Thyroid gland (tissue), 4 donors: Measurements from ENCODE around the gene SAMD11.

ENCODE experiments used
- POLR2A ChIP-seq, 2 donors: fragments of 450-650 bp; IDR thresholded peaks; one replicate each; pipeline ENCODE4 v1.6.1; 2017; ENCODE audit warnings: antibody characterized with exemption in 2 of 2, mild to moderate bottlenecking in 2 of 2, moderate library complexity in 1 of 2
- TF ChIP-seq, protein P1 (sequence below), 6 experiments: fragments of 200-600 bp in 3 of 6; fragments of 450-650 bp in 3 of 6; sonication (generic) in 3 of 6; IDR thresholded peaks; one replicate each; pipeline ENCODE4 v1.5.1; 2016 to 2019; ENCODE audit warnings: antibody characterized with exemption in 6 of 6, mild to moderate bottlenecking in 2 of 6, inconsistent platforms in 1 of 6, moderate library complexity in 1 of 6

- TF ChIP-seq, protein P1, sequence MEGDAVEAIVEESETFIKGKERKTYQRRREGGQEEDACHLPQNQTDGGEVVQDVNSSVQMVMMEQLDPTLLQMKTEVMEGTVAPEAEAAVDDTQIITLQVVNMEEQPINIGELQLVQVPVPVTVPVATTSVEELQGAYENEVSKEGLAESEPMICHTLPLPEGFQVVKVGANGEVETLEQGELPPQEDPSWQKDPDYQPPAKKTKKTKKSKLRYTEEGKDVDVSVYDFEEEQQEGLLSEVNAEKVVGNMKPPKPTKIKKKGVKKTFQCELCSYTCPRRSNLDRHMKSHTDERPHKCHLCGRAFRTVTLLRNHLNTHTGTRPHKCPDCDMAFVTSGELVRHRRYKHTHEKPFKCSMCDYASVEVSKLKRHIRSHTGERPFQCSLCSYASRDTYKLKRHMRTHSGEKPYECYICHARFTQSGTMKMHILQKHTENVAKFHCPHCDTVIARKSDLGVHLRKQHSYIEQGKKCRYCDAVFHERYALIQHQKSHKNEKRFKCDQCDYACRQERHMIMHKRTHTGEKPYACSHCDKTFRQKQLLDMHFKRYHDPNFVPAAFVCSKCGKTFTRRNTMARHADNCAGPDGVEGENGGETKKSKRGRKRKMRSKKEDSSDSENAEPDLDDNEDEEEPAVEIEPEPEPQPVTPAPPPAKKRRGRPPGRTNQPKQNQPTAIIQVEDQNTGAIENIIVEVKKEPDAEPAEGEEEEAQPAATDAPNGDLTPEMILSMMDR (IDR thresholded peaks at IDR 0.05), result no peak
- no peak for TF ChIP-seq POLR2A (IDR thresholded peaks at IDR 0.05)
Measured at GRCh38 chr1:888297-888696, 35.4 kb upstream of the SAMD11 start.
